Measurements from ENCODE around the gene GNAL. TPM values are rescaled to one million over a fixed set of nuclear protein-coding genes. Genes with fewer than 3 reads are reported as not detected.

Gene GNAL
- total RNA-seq, 4 donors from 2014 or later, result 22.8 to 30.4 (median 26.5) TPM

- H3K4me3 ChIP-seq (replicated peaks in 1 of 3), result no peak overlapping the region
- no peaks in the 10 kb centered on the region for H3K9me3 ChIP-seq
- intact Hi-C loops (cut with DNase I), result loop anchor here (10.0 kb wide), 1 partner anchor 140 kb away; no protein-coding TSS in a partner anchor
- no peak for TF ChIP-seq POLR2A (IDR thresholded peaks at IDR 0.05)
- no peak for TF ChIP-seq CTCF (IDR thresholded peaks at IDR 0.05)
- no peaks in the 10 kb centered on the region for H3K36me3 ChIP-seq
- 84 to 90% methylated on average over 7 to 8 of the region's 8 CpGs for WGBS, 2 donors
- H3K27ac ChIP-seq, result no peak overlapping the region
- H3K27me3 ChIP-seq, result no peaks in the 10 kb centered on the region
- no peaks in the 10 kb centered on the region for H3K4me1 ChIP-seq
- DNase-seq, result no peak
Measured at GRCh38 chr18:11874676-11875075, 185.6 kb downstream of the GNAL start.

GRCh38 chr18:11877497-11878135, 188.6 kb downstream of the GNAL start:
- 83% methylated on average over 10 of the region's 10 CpGs for WGBS, 2 donors
- H3K9me3 ChIP-seq, result no peaks in the 10 kb centered on the region
- no peaks in the 10 kb centered on the region for H3K36me3 ChIP-seq

GRCh38 chr18:11880586-11881304, 191.7 kb downstream of the GNAL start:
- Histone ChIP-seq H3K36me3 (peaks cover 4 to 10% of the 10 kb centered on the region in 2 donors), H3K9me3 (no peaks in the 10 kb centered on the region), H3K27ac (no peak overlapping the region), H3K27me3 (no peaks in the 10 kb centered on the region), H3K4me3 (replicated peaks in 1 of 3) (no peak overlapping the region), H3K4me1 (peaks cover 6 to 25% of the 10 kb centered on the region in 2 donors)
- no peak for DNase-seq
- TF ChIP-seq POLR2A (IDR thresholded peaks at IDR 0.05) (no peak), CTCF (IDR thresholded peaks at IDR 0.05) (no peak)
- intact Hi-C loops (cut with DNase I), result no loop called here
- 94 to 98% methylated on average over 28 to 30 of the region's 30 CpGs for WGBS, 2 donors

More at GRCh38 chr18:11877497-11878135, 188.6 kb downstream of the GNAL start:
- H3K4me1 ChIP-seq, result peaks cover 0 to 12% of the 10 kb centered on the region in 2 donors
- H3K27ac ChIP-seq, result no peak overlapping the region
- DNase-seq, result no peak
- no peak for TF ChIP-seq POLR2A (IDR thresholded peaks at IDR 0.05)
- no peak for TF ChIP-seq CTCF (IDR thresholded peaks at IDR 0.05)
- H3K4me3 ChIP-seq (replicated peaks in 1 of 3), result no peak overlapping the region
- H3K27me3 ChIP-seq, result no peaks in the 10 kb centered on the region
- intact Hi-C loops (cut with DNase I), result loop anchor here (10.0 kb wide), 1 partner anchor 143 kb away; no protein-coding TSS in a partner anchor

GRCh38 chr18:11882636-11883035, 193.6 kb downstream of the GNAL start:
- peaks cover 11 to 23% of the 10 kb centered on the region in 2 donors for H3K36me3 ChIP-seq
- H3K4me1 ChIP-seq, result peaks cover 6 to 25% of the 10 kb centered on the region in 2 donors
- DNase-seq, result no peak
- no peak for TF ChIP-seq CTCF (IDR thresholded peaks at IDR 0.05)
- no peak for TF ChIP-seq POLR2A (IDR thresholded peaks at IDR 0.05)
- H3K27ac ChIP-seq, result peak overlapping the region in 1 of 3 donors; percentile 36
- H3K9me3 ChIP-seq, result no peaks in the 10 kb centered on the region
- no peak overlapping the region for H3K4me3 ChIP-seq (replicated peaks in 1 of 3)
- 61 to 68% methylated on average over 4 of the region's 4 CpGs for WGBS, 2 donors
- intact Hi-C loops (cut with DNase I), result no loop called here
- no peaks in the 10 kb centered on the region for H3K27me3 ChIP-seq

GRCh38 chr18:11883153-11883552, 194.1 kb downstream of the GNAL start:
- DNase-seq, result no peak
- intact Hi-C loops (cut with DNase I), result no loop called here
- Histone ChIP-seq H3K27me3 (no peaks in the 10 kb centered on the region), H3K4me3 (replicated peaks in 1 of 3) (no peak overlapping the region), H3K4me1 (peaks cover 6 to 25% of the 10 kb centered on the region in 2 donors), H3K27ac (peak overlapping the region in 2 of 3 donors; percentile 24 to 32), H3K9me3 (no peaks in the 10 kb centered on the region), H3K36me3 (peaks cover 11 to 28% of the 10 kb centered on the region in 2 donors)
- WGBS, 2 donors, result 54% methylated on average over 1 of the region's 1 CpG
- TF ChIP-seq CTCF (IDR thresholded peaks at IDR 0.05), result no peak
- TF ChIP-seq POLR2A (IDR thresholded peaks at IDR 0.05), result no peak

All from thyroid gland (tissue), 4 donors.